NCI-H524 (cell line): Measurements from ENCODE around the gene NPC2.
"Not testable (repeated sequence)": the region's sequence is repeated elsewhere in the genome, so short reads cannot be mapped to it uniquely, and the experiment has no call there.

Source experiments
- DNase-seq, 2 experiments: peaks; one replicate each; lab custom pipeline; 2025; lab: John Stamatoyannopoulos, UW

NPC2 gene

DNA sequence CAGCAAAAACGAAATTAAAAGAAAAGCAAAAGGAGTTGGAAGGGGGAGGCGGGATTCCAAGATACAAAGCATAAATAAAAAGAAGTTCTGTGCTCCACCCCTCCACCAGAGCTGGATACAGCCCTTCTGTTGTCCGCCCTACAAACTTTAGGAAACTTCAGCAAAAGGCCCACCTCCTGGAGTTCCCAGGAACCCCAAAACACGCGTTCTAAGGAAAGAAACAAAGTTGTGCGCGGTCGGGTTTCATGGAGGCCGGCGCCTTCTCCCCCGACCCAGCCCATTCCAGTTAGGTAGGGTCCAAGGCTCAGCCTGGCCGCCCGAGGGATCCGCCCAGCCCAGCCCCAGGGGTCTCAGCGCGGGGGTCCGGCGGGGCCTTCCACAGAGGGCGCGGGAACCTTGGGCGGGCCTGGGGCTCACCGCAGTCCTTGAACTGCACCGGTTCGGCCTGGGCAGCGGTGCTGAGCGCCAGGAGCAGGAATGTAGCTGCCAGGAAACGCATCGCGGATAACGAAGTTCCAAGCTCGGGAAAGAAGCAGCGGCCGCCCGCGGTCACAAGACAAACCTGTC is at the start of gene NPC2:
TSS of gene NPC2 (minus strand) at position 530 of the 567 bp plus-strand sequence. CDS start at position 499, 31 bp downstream.
- no peak for DNase-seq

DNA sequence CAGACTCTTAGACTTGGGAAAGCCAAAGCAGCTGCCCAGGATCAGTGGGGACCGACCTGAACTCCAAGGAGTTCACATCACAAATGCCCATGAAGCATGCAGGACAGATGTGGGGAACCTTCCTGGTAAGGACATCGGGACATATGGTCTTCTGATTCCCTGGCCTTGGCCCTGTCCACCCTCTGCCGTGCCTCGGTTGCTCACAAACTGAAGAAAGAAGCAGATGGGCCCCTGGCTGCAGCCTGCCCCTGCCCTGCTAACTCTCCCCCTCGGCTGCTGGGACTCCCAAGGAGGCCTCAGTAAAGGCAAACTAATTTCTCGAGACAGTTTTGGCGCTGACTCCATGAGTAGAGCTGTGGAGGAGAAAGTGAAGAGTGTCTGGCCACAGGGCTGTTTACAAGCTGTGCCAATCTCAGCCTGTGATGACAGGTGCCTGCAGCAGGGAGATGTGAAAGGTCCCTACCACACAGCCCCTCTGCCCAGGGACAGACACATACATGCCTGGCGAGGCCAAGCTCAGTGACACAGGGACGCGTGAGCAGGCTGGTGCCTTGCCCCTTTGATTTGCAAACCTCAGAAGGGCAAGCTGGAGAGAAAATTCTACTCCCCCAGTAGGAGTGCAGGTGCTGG is 49.1 kb upstream of the NPC2 start:
- no peak for DNase-seq

GRCh38 chr14:74541225-74541624 is 48.1 kb upstream of the NPC2 start:
- no peak for DNase-seq

DNA sequence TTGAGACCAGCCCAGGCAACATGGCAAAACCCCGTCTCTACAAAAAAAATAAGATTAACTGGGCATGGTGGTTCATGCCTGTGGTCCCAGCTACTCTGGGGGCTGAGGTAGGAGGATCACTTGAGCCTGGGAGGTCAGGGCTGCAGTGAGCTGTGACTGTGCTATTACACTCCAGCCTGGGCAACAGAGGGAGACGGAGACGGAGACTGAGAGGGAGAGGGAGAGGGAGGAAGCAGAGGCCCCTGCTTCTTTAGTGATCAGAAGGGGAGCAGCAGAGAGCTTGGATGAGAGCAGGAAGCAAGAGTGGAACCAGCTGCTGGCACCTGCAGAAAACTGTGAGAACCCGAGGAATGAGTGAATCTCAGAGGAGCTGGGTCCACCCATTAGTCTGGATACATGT is 46.4 kb upstream of the NPC2 start:
- no peak for DNase-seq

DNA sequence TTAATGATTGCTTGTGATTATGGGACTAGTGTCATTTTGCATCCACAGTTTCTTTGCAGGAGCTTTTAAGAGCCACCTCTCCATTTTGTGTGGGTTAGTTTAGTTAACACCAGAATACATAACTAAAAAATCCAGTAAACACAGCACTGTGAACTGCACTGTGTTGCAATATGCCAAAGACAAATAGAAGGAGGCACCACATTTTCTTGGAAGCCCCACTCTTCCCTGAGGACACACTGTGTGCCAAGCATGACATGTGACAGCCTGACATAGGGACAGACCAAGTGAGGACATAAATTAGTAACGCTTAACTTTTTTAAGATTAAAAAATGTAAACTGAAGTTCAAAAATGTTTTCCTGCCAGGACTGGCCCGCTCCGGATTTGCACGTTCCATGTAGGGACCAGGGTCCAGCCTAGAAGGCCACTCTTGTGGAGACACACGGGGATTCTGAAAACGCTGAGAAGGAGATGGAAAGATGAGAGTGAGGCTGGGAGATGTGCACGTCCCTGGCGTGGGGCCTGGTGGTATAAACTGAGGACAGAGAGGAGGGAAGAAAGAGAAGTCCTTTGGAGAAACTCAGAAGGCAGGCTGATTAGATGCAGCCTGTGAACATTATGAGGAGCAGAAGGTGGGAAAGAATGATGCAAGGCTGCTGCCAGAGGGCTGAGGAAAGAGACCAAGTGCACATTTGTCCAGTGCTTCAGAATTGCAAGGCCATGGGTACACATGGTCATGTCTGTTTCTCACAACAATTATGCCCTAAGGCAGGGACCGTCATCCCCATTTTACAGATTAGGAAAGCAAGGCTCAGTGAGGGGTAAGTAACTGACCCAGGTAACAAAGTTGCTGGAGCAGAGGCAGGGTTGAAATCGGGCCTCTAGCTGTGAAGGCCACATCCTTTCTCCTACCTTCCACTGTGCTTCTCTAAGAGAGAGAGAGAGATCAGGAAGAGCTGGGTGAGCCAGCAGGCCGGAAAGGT is 45.6 kb upstream of the NPC2 start:
- no peak for DNase-seq

- not testable (repeated sequence) for DNase-seq
Observed at GRCh38 chr14:74536336-74536735, 43.2 kb upstream of the NPC2 start.

- DNase-seq, result no peak
Observed at GRCh38 chr14:74535756-74536325, 42.7 kb upstream of the NPC2 start.

GRCh38 chr14:74533576-74533975 is 40.5 kb upstream of the NPC2 start:
- no peak for DNase-seq

GRCh38 chr14:74532246-74532645 is 39.1 kb upstream of the NPC2 start:
- DNase-seq, result no peak

GRCh38 chr14:74531467-74531866 is 38.4 kb upstream of the NPC2 start:
- peak in 1 of 2 experiments; percentile 41 for DNase-seq

DNA sequence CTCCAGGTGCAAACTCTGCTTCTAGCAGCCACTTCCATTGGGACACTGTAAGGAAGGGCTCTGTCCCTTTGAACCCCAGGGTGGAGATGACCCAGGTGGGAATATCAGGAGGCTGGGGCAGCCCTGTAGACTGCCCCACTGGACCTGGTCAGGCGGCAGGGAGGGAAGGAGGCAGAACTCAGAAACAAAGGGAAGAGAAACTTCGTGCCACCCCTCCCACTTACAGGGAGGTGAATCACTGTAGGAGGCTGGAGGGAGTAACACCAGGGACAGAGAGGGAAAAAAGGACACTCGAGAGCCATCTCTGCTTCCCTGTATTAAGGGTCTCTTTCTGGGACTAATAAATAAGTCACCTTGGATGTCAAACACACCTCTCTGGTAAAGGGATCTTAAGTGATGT is 37.9 kb upstream of the NPC2 start:
- no peak for DNase-seq

DNA sequence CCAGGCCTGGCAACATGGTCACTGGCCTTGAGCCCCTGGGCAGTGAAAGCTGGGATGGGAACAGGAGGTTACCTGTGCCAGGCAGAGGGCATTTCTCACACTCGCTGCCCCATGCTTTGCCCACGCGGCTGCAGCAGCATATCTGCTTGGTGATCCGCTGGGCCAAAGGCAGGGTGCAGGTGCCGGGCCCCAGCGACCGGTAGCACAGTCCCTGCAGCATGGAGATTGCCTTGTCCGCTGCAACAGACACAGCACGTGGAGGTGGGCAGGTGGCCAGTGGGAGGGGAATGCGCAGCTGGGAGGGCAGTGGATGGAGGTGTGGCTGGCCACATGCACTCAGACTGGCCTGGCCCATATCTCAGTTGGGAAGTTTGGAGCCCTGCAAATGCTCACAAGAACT is 35.8 kb upstream of the NPC2 start:
- no peak for DNase-seq

DNA sequence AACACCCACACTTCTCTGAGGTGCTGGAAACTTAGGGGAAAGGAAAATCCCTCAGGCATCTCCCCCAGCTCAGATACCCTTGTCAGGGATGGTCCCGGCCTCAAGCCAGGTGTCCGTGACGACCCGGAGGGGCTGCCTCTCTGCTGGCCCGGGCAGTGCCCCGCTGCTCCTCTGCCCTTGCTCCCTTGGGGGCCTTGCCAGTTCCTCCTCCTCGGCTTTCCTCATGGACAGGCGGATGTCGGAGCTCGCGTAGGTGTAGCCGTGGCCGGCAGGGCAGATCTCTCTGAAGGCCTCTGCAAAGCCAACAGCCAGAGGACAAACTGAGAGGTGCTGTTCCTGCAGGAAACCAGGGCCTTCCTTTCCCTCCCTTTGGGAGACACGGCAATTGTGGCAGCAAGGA is 35.3 kb upstream of the NPC2 start:
- no peak for DNase-seq

- DNase-seq, result no peak
Observed at GRCh38 chr14:74527736-74528280, 34.7 kb upstream of the NPC2 start.

DNA sequence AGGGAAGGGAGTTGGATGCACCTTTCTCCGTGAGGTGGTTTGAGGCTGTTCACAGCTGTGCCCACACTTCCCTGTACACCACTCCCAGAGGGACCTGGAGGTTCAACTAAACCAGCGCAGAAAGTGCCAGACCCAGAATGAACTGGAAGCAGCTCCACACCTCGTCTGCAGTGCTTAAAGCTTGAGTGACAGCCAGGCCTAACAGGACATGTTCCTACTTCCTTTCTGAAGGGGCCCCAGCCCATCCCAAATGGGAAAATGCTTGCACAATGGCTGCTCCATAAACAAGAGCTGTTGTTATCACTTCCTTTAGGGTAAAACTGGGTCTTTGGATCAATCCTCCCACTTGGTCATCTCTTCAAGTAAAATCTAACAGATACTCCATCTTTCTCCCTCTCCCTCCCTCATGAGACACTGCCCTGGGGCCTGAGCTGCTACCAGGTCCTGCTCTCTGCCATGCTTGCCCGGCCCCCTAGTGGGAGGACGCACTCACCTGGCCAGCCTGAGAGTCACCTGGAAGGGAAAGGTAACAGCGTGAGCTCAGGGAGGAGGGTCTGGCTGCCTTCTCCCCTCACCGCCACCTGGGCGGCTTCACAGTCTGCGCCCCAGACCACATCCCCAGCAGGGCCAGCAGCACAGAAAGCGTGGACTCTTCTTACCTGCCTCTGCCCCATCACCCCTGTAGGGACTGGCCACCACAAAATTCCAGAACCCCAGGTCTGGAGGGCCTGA is 33.9 kb upstream of the NPC2 start:
- no peak for DNase-seq

DNA sequence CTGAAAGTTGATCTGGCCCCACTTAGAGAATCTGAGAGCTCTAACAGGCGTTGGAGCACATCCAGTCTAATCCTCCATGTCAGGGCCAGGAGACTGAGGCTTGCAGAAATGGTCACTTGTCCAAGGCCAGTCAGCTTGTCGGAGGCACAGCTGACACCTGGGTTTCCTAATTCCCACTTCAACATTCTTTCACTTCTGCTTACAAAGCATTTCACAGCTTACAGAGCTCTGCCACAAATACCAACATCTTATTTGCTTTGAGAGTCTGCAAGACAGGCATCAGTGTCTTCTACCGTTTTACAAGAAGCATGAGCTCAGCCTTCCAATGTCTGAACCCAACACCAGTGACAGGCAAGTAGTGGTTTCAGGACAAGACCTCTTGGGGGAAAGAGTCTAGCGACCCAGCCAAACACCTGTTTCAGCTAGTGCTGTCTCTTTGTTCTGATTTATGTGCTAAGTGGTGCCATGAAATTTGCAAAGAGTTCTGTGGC is 32.3 kb upstream of the NPC2 start:
- no peak for DNase-seq

DNA sequence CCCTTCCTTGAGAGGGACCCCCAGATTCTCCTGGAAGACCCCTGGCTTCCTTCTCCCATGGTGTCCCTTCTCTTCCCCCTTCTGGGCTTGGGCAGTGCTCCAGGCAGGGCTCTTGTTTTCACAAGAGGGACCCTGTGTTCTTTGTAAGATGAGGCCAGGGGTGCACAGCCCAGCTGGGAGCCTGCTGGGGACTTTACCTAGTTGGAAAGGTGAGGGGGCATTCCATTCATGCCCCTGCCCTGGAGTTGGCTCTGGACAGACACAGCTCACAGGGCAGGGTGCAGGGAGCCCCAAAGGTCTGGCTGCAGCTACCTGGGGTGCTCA is 31.7 kb upstream of the NPC2 start:
- no peak for DNase-seq

DNA sequence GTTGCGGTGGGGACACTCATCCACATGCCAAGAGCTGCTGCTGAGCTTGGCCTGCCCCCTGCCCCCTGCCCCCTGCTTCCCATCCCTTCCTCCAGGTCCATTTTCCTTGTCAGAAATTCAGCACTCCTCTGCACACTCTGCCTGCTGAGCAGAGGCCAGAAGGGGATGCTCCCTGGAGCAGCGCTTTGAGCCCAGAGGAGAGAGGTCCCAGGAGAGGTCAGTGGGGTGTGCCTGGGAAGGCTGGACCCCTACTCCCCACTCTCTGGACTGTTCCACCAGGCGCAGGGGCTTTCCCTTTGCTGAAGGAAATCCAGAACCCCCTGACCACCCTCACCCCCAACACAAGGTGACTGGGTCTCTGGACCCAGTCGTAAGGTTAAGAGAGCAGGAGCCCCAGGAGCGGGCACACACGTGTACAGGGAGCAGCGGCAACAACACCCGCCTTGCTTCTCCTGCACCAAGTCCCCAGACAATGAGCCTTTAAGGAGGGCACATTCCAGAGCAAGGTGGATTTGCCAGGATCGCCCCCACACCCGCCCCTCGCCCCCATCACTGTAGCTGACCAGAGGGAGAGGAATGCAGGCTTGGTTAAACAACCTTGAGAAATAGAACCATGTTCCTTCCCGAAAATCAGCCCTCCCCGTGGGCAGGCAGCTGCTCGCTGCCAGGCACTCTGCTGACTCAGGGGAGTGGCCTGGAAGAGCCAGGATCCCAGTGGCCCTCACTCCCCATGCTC is 31.1 kb upstream of the NPC2 start:
- DNase-seq, result no peak

- no peak for DNase-seq
Observed at GRCh38 chr14:74522740-74523139, 29.6 kb upstream of the NPC2 start.

- no peak for DNase-seq
Observed at GRCh38 chr14:74521756-74522155, 28.7 kb upstream of the NPC2 start.
